Activated CD8-positive, alpha-beta memory T cell treated with anti-CD3 and anti-CD28 coated beads, Interleukin-2, amount 10 ng/mL, durations not matched to agents 7 days and 5 days (primary cell): ENCODE results near the gene CD207. TPM values are rescaled to one million over a fixed set of nuclear protein-coding genes. Genes with fewer than 3 reads are reported as not detected.

Source experiments
- total RNA-seq, 2 experiments: library from RNA; stranded (reverse); gene quantifications; one replicate each; pipeline ENCODE4 v1.2.3, GENCODE V29; 2021

The CD207 gene
- total RNA-seq, 2 experiments from 2014 or later = not detected

Other genes with a start within 250 kb of the CD207 start
- 1 to 10 TPM in 1 of 2 experiments, under 1 TPM in 1; 0.45 to 1.2 TPM for gene ADD2, start 67.6 kb downstream of the CD207 start, total RNA-seq
- gene FIGLA, start 45.2 kb downstream of the CD207 start, total RNA-seq = not detected
- gene CLEC4F, start 15.2 kb downstream of the CD207 start, total RNA-seq = not detected
- not detected for gene VAX2, start 64.8 kb upstream of the CD207 start, total RNA-seq
- gene ATP6V1B1, start 100.1 kb upstream of the CD207 start, total RNA-seq = not detected
- gene ANKRD53, start 142.8 kb upstream of the CD207 start, total RNA-seq = not detected
- gene TEX261, start 159.1 kb upstream of the CD207 start, total RNA-seq = 10 to 100 TPM; 39.2 to 58.1 TPM
- 10 to 100 TPM; 54.6 to 78.4 TPM for gene NAGK, start 232.8 kb upstream of the CD207 start, total RNA-seq